MM.1S (cell line): ENCODE measurements around the gene CFAP70.
A peak's percentile ranks its signal among the peaks of the same experiment; 100 is the strongest.

Experiments used
- DNase-seq: peaks from one replicate; pipeline ENCODE4 v3.0.0-alpha.2; 2015
- H2AFZ ChIP-seq: fragments of 300-600 bp; sonication (generic); 2 replicates; pipeline ENCODE4 v1.6.0; 2016; ENCODE audit warnings: antibody characterized with exemption, low read length
- H3F3A ChIP-seq: fragments of 300-600 bp; sonication (generic); 2 replicates; pipeline ENCODE4 v1.6.1; 2016; ENCODE audit warnings: mild to moderate bottlenecking, antibody characterized with exemption, low read length, moderate library complexity, mixed read lengths; ENCODE audit not compliant: insufficient read depth
- H3K27ac ChIP-seq: fragments of 300-600 bp; sonication (generic); 2 replicates; pipeline ENCODE4 v1.5.1; 2016; ENCODE audit warnings: mild to moderate bottlenecking, low read length
- H3K27me3 ChIP-seq: fragments of 300-600 bp; sonication (generic); replicated peaks from 2 replicates; pipeline ENCODE4 v1.6.0; 2016; ENCODE audit warnings: low read length; ENCODE audit not compliant: insufficient read depth
- H3K36me3 ChIP-seq: fragments of 300-600 bp; sonication (generic); replicated peaks from 2 replicates; pipeline ENCODE4 v1.6.1; 2016; ENCODE audit warnings: mild to moderate bottlenecking, low read length, mixed read lengths; ENCODE audit not compliant: insufficient read depth
- H3K4me1 ChIP-seq: fragments of 300-600 bp; sonication (generic); 2 replicates; pipeline ENCODE4 v1.6.1; 2016; ENCODE audit warnings: low read length, mixed read lengths
- H3K4me2 ChIP-seq: fragments of 300-600 bp; sonication (generic); 2 replicates; pipeline ENCODE4 v1.6.0; 2016; ENCODE audit warnings: low read depth, low read length
- H3K4me3 ChIP-seq: fragments of 300-600 bp; sonication (generic); 2 replicates; pipeline ENCODE4 v1.5.1; 2016; ENCODE audit warnings: low read length, mixed read lengths
- H3K79me2 ChIP-seq: fragments of 300-600 bp; sonication (generic); 2 replicates; pipeline ENCODE4 v1.6.1; 2016; ENCODE audit warnings: mixed run types, low read length, mixed read lengths
- H3K9ac ChIP-seq: fragments of 300-600 bp; sonication (generic); 2 replicates; pipeline ENCODE4 v1.6.1; 2016; ENCODE audit warnings: low read length, mixed read lengths
- H3K9me2 ChIP-seq: fragments of 300-600 bp; sonication (generic); replicated peaks from 2 replicates; pipeline ENCODE4 v1.6.1; 2016; ENCODE audit warnings: mild to moderate bottlenecking, low read length, mixed read lengths; ENCODE audit not compliant: insufficient read depth
- H3K9me3 ChIP-seq: fragments of 300-600 bp; sonication (generic); replicated peaks from 2 replicates; pipeline ENCODE4 v1.6.1; 2016; ENCODE audit warnings: mild to moderate bottlenecking, low read length, mixed read lengths; ENCODE audit not compliant: insufficient read depth
- H4K20me1 ChIP-seq: fragments of 300-600 bp; sonication (generic); 2 replicates; pipeline ENCODE4 v1.6.1; 2016; ENCODE audit warnings: mild to moderate bottlenecking, low read length, moderate library complexity, mixed read lengths; ENCODE audit not compliant: insufficient read depth
- CTCF ChIP-seq: fragments of 300-600 bp; sonication (generic); IDR thresholded peaks from 2 replicates; pipeline ENCODE4 v1.5.1; 2016; ENCODE audit warnings: antibody characterized with exemption, low read length, mixed read lengths
- EZH2 ChIP-seq: fragments of 300-600 bp; sonication (generic); optimal IDR thresholded peaks from 2 replicates; pipeline ENCODE3; 2017; ENCODE audit warnings: low read depth, mild to moderate bottlenecking, antibody characterized with exemption, low read length, mixed read lengths
- EZH2phosphoT487 ChIP-seq: fragments of 300-600 bp; sonication (generic); IDR thresholded peaks from 2 replicates; pipeline ENCODE4 v1.6.1; 2018; ENCODE audit warnings: antibody characterized with exemption, low read length

CFAP70 gene

GRCh38 chr10:73252445-73253224 is 106.0 kb downstream of the CFAP70 start, which contains the start of gene MRPS16:
TSS of gene MRPS16 (minus strand) at chr10:73252644. CDS start at chr10:73252482, 162 bp downstream.
- TF ChIP-seq CTCF: no peak
- no peak for TF ChIP-seq EZH2
- no peak for TF ChIP-seq EZH2phosphoT487
- Histone ChIP-seq H3K36me3 (no peaks in the 10 kb centered on the region), H3K79me2 (peaks cover 50% of the 10 kb centered on the region), H3K4me3 (peak within 1 kb of the TSS; percentile 87), H3K9me3 (no peaks in the 10 kb centered on the region), H3K4me2 (peak within 1 kb of the TSS; percentile 97), H3F3A (peaks cover 23% of the 10 kb centered on the region), H3K27me3 (no peaks in the 10 kb centered on the region), H3K9me2 (no peaks in the 10 kb centered on the region), H3K4me1 (peaks cover 18% of the 10 kb centered on the region), H3K27ac (peak within 1 kb of the TSS; percentile 73), H3K9ac (peak within 1 kb of the TSS; percentile 94), H4K20me1 (no peaks in the 10 kb centered on the region), H2AFZ (peak within 1 kb of the TSS; percentile 82)
- DNase-seq: peak; percentile 96

DNA sequence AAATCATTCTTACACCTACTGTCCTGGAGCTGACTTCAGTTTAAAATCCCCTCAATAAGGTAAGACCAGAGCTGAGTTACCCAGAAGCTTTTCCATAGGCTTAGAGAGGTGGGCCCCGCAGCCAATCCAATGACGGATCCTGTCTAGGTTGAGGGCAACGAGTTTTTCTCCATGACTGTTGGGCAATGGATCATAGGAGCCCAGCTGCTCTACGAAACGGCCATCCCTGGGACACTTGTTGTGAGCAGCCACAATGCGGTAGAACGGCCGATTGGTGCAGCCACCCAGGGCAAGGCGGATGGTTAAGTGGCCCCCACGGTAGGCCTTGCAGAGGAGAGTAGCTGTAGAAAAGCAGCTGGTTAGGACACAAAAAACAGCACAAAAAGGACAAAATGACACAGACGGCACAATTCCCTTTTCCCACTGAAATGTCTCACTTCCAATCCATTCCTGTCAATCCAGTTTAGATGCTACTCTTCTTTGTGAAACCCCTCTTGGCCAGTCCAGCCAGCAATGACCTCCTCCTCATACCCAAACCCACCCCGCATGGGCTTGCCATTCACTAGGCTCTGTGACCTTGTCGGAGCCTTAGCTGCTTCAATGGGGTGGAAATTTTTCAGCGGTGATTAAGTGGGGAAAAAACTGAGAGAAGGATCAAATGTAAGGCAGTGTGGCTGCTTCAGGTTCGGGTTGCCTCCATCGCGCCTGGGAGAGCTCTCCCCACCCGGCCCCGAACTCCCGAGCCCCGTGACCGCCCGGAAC is 106.8 kb downstream of the CFAP70 start:
- DNase-seq: peak; percentile 10

GRCh38 chr10:73248259-73248724 is 110.4 kb downstream of the CFAP70 start:
- Histone ChIP-seq H3K9me2 (no peaks in the 10 kb centered on the region), H3F3A (peaks cover 41% of the 10 kb centered on the region), H3K4me3 (peak overlapping the region; percentile 88; the same call in 1 of the 2 replicates), H3K36me3 (peaks cover 12% of the 10 kb centered on the region), H4K20me1 (0 out of 2 replicates have a peak, but pooled peaks cover 9% of the 10 kb centered on the region), H3K4me1 (peaks cover 28% of the 10 kb centered on the region), H2AFZ (no peak overlapping the region), H3K27me3 (no peaks in the 10 kb centered on the region), H3K9ac (no peak overlapping the region), H3K79me2 (peaks cover 75% of the 10 kb centered on the region), H3K27ac (peak overlapping the region; percentile 94; the same call in 1 of the 2 replicates), H3K4me2 (peak overlapping the region; percentile 83), H3K9me3 (no peaks in the 10 kb centered on the region)
- TF ChIP-seq CTCF (no peak), EZH2 (no peak), EZH2phosphoT487 (no peak)
- DNase-seq: no peak

More for the DNA sequence above, 106.8 kb downstream of the CFAP70 start:
- H3K36me3 ChIP-seq: no peaks in the 10 kb centered on the region
- H3K9me3 ChIP-seq: no peaks in the 10 kb centered on the region
- no peaks in the 10 kb centered on the region for H3K9me2 ChIP-seq
- peaks cover 18% of the 10 kb centered on the region for H3K4me1 ChIP-seq
- H3F3A ChIP-seq: peaks cover 29% of the 10 kb centered on the region
- TF ChIP-seq EZH2phosphoT487 (no peak), EZH2 (no peak), CTCF (no peak)
- H2AFZ ChIP-seq: peak overlapping the region; percentile 66
- H3K79me2 ChIP-seq: peaks cover 50% of the 10 kb centered on the region
- peak overlapping the region; percentile 97 for H3K4me2 ChIP-seq
- peak overlapping the region; percentile 94 for H3K9ac ChIP-seq
- no peaks in the 10 kb centered on the region for H4K20me1 ChIP-seq
- peak overlapping the region; percentile 73; the same call in 1 of the 2 replicates for H3K27ac ChIP-seq
- H3K27me3 ChIP-seq: no peaks in the 10 kb centered on the region
- peak overlapping the region; percentile 87 for H3K4me3 ChIP-seq
